ENCODE data around the gene CCDC177.

CCDC177 gene

DNA sequence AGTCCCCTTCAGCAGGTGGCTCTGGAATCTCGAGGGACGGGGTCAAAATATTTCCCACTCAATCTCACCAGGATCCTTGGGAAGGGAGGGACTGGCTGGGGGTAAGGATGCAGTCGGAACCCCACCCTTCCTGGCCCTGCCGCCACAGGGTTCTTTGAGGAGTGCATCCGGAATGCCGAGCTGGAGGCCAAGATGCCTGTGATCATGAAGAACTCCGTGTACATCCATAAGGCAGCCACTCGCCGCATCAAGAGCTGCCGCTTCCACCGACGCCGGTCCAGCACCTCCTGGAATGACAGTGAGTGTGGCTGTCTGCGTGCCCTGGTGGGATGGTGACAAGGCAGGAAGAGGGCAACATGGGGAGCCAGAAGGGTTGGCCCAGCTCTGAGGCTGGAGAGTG lies 47.0 kb downstream of the CCDC177 start:
- no peak for DNase-seq

DNA sequence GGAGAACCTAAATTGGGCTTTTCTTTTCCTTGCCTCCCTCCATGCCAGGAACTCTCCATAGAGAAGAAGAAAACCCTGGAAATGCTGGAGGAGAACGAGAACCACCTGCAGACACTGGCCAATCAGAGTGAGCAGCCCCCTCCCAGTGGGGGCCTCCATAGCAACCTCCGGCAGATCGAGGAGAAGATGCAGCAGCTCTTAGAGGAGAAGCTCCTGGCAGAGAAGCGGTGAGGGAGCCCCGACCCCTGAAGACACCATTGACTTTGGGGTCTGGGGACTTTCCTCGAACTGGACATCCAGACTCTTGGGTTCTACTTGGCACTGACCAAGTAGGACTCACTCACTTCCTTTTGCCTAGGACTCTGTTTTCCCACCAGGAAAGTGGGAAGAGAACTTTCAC lies 48.8 kb downstream of the CCDC177 start:
- DNase-seq: no peak

DNA sequence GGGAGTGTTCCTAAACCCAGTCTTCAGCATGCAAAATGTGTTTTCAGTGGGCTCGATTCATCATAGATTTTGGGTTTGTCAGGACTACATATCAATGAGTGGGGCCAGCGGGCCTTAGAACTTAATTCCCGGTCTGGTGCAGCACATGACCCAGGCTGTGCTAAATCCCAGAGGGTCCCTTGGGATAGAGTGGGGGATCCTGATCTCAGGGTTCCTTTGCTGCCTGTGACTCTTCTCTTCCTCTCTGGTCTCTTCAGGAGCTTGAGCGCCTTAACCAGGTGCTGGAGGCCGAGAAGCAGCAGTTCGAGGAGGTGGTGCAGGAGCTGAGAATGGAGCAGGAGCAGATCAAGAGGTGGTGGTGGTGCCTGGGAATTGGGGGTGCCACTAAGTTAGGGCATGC lies 52.6 kb downstream of the CCDC177 start:
- no peak for DNase-seq
